A549 treated with dexamethasone at 1 μM for 4 hours (cell line): Measurements from ENCODE around the gene ST8SIA4. TPM values are rescaled to one million over a fixed set of nuclear protein-coding genes. Genes with fewer than 3 reads are reported as not detected.

Source experiments
- total RNA-seq: library from RNA; stranded (reverse); fragments of 200-300 nt; extraction: Qiagen RNA extraction; gene quantifications from 5 replicates; pipeline ENCODE4 v1.2.3, GENCODE V29; 2022

Gene ST8SIA4
- total RNA-seq = 0.17 to 0.46 TPM (median 0.38 TPM) in 5 replicates

DNA sequence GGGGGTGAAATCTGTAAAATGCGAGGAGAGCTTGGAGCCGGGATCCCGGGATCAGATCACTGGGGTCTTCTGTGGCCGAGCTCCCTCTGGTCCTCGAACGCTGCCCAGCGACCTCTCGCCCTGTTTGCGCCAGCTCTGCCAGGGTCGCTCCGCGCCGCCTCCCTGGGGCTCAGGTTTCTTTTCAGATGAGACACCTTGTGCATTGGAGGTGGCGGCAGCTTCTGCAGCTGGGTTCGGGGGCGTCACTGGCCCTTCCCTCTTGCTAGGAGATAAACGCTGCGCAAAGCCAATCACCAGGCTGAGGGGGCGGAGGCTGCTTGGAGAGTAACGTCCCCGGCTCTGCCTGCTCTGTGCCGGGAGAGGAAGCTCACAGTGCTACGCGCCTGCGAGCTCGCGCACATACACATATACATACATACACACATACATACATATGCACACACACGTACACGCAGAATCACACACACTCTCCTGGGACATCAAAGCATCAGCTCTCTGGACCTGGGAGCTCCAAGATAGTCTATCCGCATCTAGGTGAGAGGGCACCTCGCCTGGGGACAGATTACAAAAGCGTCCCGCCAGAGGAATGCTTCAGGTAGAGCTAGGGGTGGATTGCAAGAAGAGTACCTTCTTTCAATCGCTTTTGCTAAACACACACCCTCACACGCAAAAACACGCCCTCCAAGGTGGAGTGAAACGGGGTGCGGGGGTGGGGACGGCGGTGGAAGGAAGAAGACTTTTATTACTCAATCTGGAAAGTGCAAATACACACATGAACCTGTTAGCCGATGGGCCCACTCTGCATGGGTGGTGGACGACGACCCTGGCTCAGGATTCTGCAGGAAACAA is at the start of gene ST8SIA4:
Gene ST8SIA4 (minus strand): TSS at position 244 of the 849 bp plus-strand sequence. CDS start 327 bp downstream, outside the sequence.

